Vagina (tissue), 2 donors: Measurements from ENCODE around the gene DBH.

ENCODE experiments used
- POLR2AphosphoS5 ChIP-seq, 2 donors: sonication (generic); formaldehyde crosslinking; IDR thresholded peaks; one replicate each; pipeline ENCODE4 v1.9.0; 2017; ENCODE audit warnings: antibody characterized with exemption in 2 of 2, mild to moderate bottlenecking in 2 of 2, low read depth in 1 of 2; ENCODE audit not compliant: insufficient read depth in 1 of 2
- TF ChIP-seq, protein P1 (sequence below), 3 experiments: fragments of 450-650 bp in 2 of 3; fragments of 200-600 bp in 1 of 3; sonication (generic) in 1 of 3; IDR thresholded peaks; one replicate each; pipeline ENCODE4 v1.5.1; 2017 to 2019; ENCODE audit warnings: antibody characterized with exemption in 3 of 3, mild to moderate bottlenecking in 2 of 3, moderate library complexity in 2 of 3

DNA sequence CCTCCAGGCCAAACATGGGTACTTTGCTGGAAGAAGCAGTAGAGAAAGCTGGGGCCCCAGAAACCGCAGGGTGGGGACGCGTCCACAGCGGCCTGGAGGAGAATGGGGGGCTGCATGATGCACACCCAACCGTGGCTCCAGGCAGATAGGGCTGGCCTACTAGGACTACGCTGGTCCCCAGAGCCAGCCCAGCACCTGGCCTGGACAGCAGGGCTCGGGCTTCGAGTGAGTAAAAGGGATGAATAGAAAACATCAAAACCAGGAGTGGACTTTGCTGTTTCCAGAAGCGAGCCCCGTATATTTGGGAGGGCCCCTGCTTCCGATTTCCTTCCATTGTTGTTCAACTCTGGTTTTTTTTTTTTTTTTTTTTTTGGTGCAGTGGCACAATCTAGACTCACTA is 30.7 kb downstream of the DBH start:
- TF ChIP-seq, protein P1, sequence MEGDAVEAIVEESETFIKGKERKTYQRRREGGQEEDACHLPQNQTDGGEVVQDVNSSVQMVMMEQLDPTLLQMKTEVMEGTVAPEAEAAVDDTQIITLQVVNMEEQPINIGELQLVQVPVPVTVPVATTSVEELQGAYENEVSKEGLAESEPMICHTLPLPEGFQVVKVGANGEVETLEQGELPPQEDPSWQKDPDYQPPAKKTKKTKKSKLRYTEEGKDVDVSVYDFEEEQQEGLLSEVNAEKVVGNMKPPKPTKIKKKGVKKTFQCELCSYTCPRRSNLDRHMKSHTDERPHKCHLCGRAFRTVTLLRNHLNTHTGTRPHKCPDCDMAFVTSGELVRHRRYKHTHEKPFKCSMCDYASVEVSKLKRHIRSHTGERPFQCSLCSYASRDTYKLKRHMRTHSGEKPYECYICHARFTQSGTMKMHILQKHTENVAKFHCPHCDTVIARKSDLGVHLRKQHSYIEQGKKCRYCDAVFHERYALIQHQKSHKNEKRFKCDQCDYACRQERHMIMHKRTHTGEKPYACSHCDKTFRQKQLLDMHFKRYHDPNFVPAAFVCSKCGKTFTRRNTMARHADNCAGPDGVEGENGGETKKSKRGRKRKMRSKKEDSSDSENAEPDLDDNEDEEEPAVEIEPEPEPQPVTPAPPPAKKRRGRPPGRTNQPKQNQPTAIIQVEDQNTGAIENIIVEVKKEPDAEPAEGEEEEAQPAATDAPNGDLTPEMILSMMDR (IDR thresholded peaks at IDR 0.05): no peak
- TF ChIP-seq POLR2AphosphoS5 (IDR thresholded peaks at IDR 0.05; ENCODE audit: insufficient read depth in 1 of 2, low read depth in 1 of 2): no peak
